Breast epithelium (tissue), 3 donors: ENCODE measurements around the gene C16orf89.
"Not testable (repeated sequence)": the region's sequence is repeated elsewhere in the genome, so short reads cannot be mapped to it uniquely, and the experiment has no call there.

Experiments
- POLR2AphosphoS5 ChIP-seq, 3 donors: sonication (generic); formaldehyde crosslinking; IDR thresholded peaks; one replicate each; pipeline ENCODE4 v1.6.1; 2017; ENCODE audit warnings: antibody characterized with exemption in 3 of 3
- TF ChIP-seq, protein P1 (sequence below), 3 donors: fragments of 450-650 bp; IDR thresholded peaks; one replicate each; pipeline ENCODE4 v1.5.1; 2016 to 2017; ENCODE audit warnings: antibody characterized with exemption in 3 of 3, mild to moderate bottlenecking in 3 of 3, moderate library complexity in 3 of 3

DNA sequence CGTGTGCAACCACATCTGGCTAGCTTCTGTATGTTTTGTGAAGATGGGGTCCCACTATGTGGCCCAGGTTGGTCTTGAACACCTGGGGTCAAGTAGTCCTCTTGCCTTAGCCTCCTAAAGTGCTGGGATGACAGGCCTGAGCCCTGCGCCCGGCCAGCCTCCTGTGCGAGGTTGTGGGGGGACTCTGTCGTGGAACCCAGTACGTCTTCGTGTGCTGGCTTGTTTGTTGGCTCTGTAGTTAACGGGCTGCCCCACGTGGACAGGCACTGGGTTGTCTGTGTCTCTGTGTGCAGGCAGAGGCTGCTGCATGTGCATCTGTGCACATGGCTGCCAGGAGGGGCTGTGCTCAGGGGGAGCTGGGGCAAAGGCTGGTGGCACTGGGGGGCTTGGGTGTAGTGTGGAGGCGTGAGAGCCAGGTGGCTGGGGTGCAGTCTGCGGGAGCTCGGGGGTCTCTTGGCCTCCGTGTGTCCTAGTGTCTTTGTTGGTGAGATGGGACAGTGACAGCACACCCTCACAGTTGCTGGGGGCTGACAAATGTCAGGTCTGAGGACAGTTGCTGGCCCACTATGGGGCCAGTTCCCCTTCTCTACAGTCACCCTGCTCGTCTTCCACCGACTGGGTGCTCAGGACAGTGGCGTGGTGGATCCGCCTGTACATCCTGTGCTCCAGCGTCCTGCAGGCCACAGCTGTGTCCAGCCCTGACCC is 22.5 kb upstream of the C16orf89 start:
- TF ChIP-seq, protein P1, sequence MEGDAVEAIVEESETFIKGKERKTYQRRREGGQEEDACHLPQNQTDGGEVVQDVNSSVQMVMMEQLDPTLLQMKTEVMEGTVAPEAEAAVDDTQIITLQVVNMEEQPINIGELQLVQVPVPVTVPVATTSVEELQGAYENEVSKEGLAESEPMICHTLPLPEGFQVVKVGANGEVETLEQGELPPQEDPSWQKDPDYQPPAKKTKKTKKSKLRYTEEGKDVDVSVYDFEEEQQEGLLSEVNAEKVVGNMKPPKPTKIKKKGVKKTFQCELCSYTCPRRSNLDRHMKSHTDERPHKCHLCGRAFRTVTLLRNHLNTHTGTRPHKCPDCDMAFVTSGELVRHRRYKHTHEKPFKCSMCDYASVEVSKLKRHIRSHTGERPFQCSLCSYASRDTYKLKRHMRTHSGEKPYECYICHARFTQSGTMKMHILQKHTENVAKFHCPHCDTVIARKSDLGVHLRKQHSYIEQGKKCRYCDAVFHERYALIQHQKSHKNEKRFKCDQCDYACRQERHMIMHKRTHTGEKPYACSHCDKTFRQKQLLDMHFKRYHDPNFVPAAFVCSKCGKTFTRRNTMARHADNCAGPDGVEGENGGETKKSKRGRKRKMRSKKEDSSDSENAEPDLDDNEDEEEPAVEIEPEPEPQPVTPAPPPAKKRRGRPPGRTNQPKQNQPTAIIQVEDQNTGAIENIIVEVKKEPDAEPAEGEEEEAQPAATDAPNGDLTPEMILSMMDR (IDR thresholded peaks at IDR 0.05), result not testable (repeated sequence)
- TF ChIP-seq POLR2AphosphoS5 (IDR thresholded peaks at IDR 0.05), result not testable (repeated sequence)
